Ammon's horn (tissue), 1 donor: ENCODE measurements around the gene TRIM28.
"Not testable (repeated sequence)": the region's sequence is repeated elsewhere in the genome, so short reads cannot be mapped to it uniquely, and the experiment has no call there.

ENCODE experiments used
- DNase-seq: peaks from one replicate; pipeline ENCODE4 v3.0.0-alpha.2; 2016; ENCODE audit warnings: low spot score

The TRIM28 gene

GRCh38 chr19:58543826-58544590 lies at the start of gene TRIM28:
TRIM28 (plus strand) TSS chr19:58544064; CDS start chr19:58544758, 694 bp downstream.
- peak; percentile 98 for DNase-seq

GRCh38 chr19:58497634-58498170 lies 46.2 kb upstream of the TRIM28 start:
- peak; percentile 2 for DNase-seq

GRCh38 chr19:58498316-58499020 lies 45.4 kb upstream of the TRIM28 start:
- peak; percentile 4 for DNase-seq

DNA sequence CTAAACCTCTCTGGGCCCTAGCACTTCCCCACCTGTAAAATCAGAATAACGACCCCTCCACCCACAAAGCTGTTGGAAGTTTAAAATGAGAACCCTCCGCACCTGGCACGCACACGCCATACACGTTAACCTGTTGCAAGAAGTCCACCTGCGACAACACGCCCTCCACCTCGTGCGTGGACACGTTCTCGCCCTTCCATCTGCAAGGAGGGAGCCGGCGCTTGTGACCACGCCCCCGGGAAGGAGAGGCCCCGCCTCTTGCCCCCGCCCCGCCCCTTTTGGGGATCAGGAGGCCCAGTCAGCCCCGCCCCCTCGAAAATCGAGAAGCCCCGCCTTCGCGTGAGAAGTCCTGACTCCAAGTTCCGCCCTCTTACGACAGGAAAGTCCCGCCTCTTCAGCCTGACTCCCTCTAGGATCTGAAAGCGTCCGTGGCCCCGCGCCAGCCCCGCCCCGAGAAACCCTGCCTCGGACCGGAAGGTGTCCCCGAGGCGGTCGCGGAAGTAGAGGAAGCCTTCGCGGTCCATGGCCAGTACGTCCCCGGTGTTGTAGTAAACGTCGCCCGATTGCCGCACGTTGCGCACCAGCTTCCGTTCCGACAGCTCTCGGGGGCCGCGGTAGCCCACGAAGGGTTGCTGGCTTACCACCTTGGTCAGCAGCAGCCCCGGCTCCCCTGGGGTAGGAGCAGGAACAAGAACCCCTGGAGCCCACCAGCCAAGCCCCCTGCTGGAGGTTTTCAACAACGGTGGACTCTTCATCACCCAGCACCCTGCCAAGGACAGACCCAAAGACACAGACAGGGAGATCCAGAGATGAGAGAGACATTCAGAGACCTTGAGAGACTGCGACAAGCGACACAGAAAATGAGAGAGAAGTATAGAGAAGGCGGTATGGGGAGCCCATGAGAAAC lies 44.6 kb upstream of the TRIM28 start:
- DNase-seq, result peak; percentile 99

DNA sequence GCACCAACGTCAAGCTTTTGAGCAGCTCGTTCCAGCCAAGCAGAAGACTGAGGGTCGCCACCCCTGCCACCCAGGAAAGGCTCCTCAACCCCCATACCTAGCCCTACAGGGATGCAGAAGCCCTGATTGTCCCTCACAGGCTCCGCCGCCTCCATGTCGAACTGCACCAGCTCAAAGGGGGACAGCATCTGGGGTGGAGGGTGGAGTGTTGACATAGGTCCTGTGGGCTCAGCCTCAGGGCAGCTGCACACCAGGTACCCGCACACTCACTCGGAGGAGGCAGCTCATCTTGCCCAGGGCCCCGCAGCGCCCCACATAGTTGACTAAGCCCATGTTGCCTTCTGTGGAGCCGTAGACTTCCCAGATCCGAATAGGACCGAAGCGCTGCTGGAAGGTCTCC lies 43.6 kb upstream of the TRIM28 start:
- no peak for DNase-seq

DNA sequence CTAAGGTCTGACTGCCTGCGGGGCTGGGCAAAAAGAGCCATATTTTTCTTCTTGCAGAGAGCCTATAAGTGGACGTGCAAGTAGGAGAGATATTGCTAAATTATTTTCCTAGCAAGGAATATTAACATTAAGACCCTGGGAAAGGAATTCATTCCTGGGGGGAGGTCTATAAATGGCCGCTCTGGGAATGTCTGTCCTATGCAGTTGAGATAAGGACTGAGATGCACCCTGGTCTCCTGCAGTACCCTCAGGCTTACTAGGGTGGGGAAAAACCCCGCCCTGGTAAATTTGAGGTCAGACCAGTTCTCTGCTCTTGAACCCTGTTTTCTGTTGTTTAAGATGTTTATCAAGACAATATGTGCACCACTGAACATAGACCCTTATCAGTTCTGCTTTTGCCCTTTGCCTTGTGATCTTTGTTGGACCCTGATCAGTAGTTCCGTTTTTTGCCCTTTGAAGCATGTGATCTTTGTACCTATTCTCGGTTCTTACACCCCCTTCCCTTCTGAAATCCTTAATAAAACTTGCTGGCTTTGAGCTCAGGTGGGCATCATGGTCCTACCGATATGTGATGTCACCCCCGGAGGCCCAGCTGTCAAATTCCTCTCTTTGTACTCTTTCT lies 36.2 kb upstream of the TRIM28 start:
- not testable (repeated sequence) for DNase-seq

DNA sequence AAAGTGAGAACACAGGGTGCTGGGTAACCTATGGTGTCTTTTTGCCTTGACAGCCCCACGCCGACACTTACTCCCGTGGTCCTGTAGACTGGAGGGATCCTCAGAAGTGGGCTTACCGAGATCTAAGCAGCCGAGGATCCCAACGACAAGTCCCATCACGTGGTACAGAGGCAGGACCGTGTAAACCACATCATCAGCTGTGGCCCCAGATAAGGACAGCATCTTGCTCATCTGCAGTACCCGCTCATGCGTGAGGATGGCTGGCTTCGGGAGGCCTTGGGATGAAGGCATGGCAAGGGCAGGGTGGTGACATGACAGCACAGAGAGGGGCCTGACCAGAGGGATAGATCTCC lies 34.2 kb upstream of the TRIM28 start:
- DNase-seq, result no peak

DNA sequence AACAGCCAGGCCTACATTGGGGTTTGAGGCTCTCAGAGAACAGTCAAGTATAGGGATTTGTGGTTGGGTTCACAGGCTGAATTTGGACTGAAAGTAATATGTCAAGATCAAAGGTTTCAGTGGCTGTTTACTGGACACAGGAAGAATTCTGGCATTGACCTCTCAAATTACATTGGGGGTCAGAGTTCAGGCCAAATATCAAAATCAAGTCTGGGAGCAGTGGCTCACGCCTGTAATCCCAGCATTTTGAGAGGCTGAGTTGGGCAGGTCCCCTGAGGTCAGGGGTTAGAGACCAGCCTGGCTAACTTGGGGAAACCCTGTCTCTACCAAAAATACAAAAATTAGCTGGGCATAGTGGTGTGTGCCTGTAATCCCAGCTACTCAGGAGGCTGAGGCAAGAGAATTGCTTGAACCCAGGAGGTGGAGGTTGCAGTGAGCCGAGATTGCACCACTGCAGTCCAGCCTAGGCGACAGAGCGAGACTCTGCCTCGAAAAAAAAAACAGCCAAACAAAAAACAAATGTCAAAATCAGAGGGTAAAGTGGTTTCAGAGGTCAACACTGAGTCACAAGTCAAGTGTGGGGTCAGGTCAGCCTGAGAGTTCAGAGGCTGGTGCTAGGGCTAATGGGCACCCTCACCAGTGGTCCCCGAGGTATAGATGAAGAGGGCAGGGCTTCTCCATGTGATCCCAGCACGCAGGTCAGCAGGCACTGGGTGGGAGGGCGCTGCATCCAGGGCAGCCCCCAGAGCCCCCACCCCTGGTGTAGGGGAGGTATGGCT lies 33.6 kb upstream of the TRIM28 start:
- no peak for DNase-seq

- DNase-seq, result no peak
Measured at GRCh38 chr19:58511353-58512208, 32.3 kb upstream of the TRIM28 start, which contains the start of gene SLC27A5. SLC27A5 (minus strand) TSS chr19:58511992; CDS start chr19:58511955, 37 bp downstream.

DNA sequence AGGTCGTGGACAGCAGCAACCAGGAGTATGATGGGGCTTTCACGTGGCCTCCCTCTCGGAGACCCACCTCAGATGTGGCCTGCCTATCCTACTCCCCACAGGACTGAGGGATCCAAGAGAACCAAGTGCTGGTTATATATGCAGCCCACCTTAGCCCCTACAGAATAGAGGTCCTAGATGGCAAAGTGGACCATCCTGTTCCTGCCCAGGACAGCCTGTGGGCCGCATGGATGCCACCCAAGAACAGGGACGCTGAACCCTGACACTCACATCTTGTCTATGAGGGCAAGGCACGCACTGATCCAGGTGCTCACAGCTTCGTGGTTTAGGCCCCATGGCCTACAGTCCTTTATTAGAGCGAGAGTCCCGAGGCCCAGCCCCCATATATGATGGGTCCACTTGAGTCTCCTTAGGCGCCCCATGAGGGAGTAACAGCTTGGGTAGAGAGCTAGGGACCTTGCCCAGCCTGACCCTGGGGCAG lies 30.6 kb upstream of the TRIM28 start:
- DNase-seq, result no peak

DNA sequence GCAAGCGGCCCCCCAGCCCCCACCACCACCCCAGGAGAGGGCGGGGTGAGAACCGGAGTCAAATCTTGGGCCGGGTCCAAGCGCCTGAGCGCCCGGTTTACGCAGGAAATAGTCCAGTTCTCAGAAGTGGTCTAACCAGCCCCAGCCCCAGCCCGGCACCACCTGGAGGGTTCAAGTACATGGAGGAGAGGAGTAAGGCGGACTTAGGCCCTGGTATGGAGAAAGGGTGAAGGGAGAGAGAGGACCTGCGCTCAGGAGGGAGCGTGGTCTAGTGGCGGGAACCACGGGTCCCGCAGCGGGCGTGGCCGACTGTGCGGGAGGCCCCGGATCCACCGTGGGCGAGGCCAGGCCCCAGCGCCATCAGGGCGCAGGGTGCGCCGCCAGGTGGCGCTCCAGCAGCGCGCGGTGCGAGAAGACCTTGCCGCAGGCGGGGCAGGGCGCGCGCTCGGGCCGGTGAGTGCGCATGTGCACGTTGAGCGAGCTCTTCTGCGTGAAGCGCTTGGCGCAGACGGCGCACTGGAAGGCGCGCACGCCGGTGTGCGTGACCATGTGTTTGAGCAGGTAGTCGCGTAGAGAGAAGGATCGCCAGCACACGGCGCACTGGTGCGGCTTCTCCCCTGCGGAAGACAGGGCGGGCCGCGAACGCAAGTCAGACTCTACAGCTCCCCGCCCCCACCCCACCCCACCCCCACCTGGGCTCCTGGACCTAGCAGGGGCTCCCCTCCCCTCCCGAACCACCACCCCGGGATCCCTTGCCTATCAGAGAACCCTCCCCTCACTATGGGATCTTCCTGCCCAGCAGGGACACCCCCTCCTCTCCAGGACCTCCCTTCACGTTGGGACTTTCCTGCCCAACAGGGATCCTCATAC lies 29.9 kb upstream of the TRIM28 start:
- DNase-seq, result peak; percentile 88

GRCh38 chr19:58514564-58515022 lies 29.3 kb upstream of the TRIM28 start:
- no peak for DNase-seq

GRCh38 chr19:58515259-58515658 lies 28.6 kb upstream of the TRIM28 start:
- DNase-seq, result no peak

DNA sequence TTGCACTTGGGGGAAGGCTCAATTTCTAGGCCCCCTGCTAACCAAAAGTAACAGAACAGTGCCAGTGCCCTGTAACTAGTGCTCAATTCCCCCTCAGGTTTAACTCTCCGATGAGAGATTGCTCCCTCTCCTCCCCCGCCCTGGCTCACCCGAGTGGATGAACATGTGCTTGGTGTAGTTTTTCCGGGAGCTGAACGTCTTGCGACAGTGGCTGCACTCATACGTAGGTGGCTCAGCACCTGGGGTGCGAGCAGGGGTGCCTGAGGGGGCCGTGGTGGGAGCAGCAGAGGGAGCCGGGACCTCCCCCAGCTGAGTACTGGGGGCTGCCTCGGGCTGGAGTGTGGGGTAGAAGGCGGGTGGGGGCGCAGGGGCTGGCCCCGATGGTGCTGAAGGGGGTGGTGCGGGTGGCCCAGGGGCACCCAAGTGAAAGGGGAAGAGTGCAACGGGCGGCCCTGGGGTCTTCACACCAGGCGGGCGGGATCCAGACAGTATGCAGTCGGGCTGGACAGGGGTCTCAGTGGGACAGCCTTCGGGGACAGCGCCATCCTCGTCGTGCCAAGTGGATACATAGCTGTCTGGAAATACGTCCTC lies 27.5 kb upstream of the TRIM28 start:
- no peak for DNase-seq

GRCh38 chr19:58516964-58517833 lies 26.7 kb upstream of the TRIM28 start:
- DNase-seq, result no peak

DNA sequence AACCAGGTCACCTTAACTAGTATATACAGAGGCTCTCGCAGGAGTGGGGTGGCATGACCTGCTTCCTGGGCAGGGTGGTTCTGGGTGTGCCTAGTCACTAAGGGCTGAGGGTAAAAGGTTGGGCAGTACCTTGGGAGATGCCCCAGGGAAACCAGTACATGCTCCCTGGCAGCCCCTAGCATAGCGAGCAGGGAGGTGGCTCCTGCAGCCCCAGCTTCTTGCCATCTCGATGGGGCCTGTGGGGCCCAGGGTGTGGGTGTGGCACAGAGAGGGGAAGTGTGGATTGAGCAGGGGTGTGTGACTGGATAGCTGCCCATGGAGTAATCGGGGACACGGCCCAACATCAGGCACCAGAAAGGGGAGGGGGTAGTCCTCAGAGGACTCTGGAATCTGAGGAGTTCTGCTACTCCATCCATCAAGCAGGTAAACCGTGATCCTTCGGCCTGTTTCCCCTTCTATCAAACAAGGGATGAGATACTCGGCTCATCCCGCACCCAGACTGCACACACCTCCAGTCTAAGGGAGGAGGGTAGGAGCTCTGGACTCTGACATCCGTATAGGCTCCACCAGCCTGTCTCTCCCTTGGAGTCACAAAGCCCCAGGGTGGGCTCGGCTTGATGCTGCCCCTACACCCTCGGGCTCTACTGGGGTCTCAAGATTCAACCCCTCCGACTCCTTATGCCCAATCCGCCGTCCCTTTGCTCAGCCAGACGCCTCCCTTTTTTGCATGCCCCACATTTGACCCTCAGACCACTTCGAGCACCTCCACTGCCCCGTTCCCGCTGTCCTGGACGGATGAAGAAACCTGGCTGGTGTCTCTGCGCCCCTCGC lies 25.4 kb upstream of the TRIM28 start:
- no peak for DNase-seq

DNA sequence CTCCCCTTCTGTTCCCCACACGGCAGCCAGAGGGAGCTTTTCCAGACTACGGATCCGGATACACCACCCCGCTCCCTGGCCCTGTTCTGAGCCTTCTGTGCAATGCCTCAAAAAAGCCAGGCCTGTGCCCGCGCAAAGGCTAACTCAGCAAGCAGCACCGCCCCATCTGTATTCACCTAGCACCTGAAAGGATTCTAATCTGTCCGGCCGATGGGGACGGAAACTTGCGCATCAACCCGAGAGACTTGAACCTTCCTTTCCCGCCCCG lies 24.8 kb upstream of the TRIM28 start:
- peak; percentile 65 for DNase-seq
